Transverse colon (tissue), 4 donors: ENCODE measurements around the gene CACNB2. TPM values are rescaled to one million over a fixed set of nuclear protein-coding genes. Genes with fewer than 3 reads are reported as not detected.

Experiments
- DNase-seq: peaks from one replicate; pipeline ENCODE4 v3.0.0-alpha.2; 2019
- H3K27ac ChIP-seq, 4 donors: fragments of 200-600 bp; sonication (generic); 2 replicates each; pipeline ENCODE4 v1.5.1; 2016 to 2018; ENCODE audit warnings: inconsistent platforms in 4 of 4
- H3K27me3 ChIP-seq: fragments of 200-600 bp; sonication (generic); 2 replicates; pipeline ENCODE4 v1.5.1; 2017; ENCODE audit warnings: inconsistent platforms
- H3K36me3 ChIP-seq, 4 donors: fragments of 200-600 bp; sonication (generic); 2 replicates each; pipeline ENCODE4 v1.5.1; 2017 to 2019; ENCODE audit warnings: inconsistent platforms in 4 of 4
- H3K4me1 ChIP-seq, 4 donors: fragments of 200-600 bp; sonication (generic); 2 replicates each; pipeline ENCODE4 v1.5.1; 2017 to 2020; ENCODE audit warnings: inconsistent platforms in 4 of 4
- H3K4me3 ChIP-seq, 4 donors: fragments of 200-600 bp; sonication (generic); 1 replicate in 1 of 4; 2 replicates in 3 of 4; pipeline versions ENCODE4 v1.5.1 to v1.6.1; 2017 to 2019; ENCODE audit warnings: inconsistent platforms in 4 of 4
- H3K9me3 ChIP-seq, 2 donors: fragments of 200-600 bp; sonication (generic); 2 replicates each; pipeline ENCODE4 v1.5.1; 2017 to 2019; ENCODE audit warnings: inconsistent platforms in 2 of 2
- CTCF ChIP-seq, 5 experiments: fragments of 200-600 bp in 3 of 5; fragments of 450-650 bp in 2 of 5; sonication (generic) in 3 of 5; IDR thresholded peaks; 1 replicate in 2 of 5; 2 replicates in 3 of 5; pipeline ENCODE4 v1.5.1; 2016 to 2017; ENCODE audit warnings: antibody characterized with exemption in 5 of 5, inconsistent platforms in 3 of 5, mild to moderate bottlenecking in 2 of 5, moderate library complexity in 1 of 5
- EP300 ChIP-seq: sonication (generic); formaldehyde crosslinking; IDR thresholded peaks from one replicate; pipeline ENCODE4 v1.6.1; 2017; ENCODE audit warnings: antibody characterized with exemption, low read depth
- POLR2A ChIP-seq: fragments of 450-650 bp; IDR thresholded peaks from one replicate; pipeline ENCODE4 v1.6.1; 2016; ENCODE audit warnings: antibody characterized with exemption, mild to moderate bottlenecking, moderate library complexity
- POLR2AphosphoS5 ChIP-seq, 3 donors: sonication (generic); formaldehyde crosslinking; IDR thresholded peaks; one replicate each; pipeline ENCODE4 v1.6.1; 2016; ENCODE audit warnings: antibody characterized with exemption in 3 of 3
- WGBS, 2 donors: methylation state at CpG; one replicate each; pipeline ENCODE4 v1.1.5; 2018; ENCODE audit warnings: low coverage in 1 of 2; 5-methylcytosine and 5-hydroxymethylcytosine counted together
- in situ Hi-C, 4 donors: fragments of 200-750 bp; cut with MboI; loops; one replicate each; pipeline versions ENCODE4 v1.15.0 to v1.15.1; 2017; ENCODE audit warnings: low sequenced_read_pairs in 3 of 4, low pct_ligation_motif_present in 1 of 4, low pct_unique_long_range_greater_than_20kb in 1 of 4
- intact Hi-C: fragments of 100-400 bp; cut with DNase I; formaldehyde crosslinking; loops from one replicate; pipeline ENCODE4 v1.15.1; 2023; ENCODE audit warnings: low total_unique reads
- total RNA-seq, 4 donors: library from RNA; depleted of rRNA; stranded (reverse); fragments of >200 nt; gene quantifications; one replicate each; pipeline ENCODE4 v1.1.0, GENCODE V29; 2016

CACNB2 gene
- total RNA-seq, 4 donors from 2014 or later: 16.2 to 338 (median 23.7) TPM

DNA sequence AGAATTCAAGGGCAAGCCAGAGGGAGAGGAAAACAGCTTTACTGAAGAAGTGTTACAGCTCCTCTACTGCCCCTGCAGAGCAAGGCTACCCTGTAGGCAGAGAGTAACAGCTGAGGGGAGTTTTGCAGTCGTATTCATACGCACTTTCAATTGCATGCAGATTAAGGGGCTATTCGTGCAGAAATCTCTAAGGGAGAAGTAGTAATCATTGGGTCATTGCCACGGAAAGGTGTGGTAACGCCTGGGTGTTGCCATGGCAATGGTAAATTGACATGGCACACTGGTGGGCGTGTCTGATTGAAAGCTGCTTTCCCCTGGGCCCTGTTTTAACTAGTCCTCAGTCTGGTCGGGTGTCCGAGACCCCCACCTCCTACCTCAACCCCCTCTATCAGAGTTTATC, 284.0 kb downstream of the CACNB2 start:
- Histone ChIP-seq H3K36me3 (no peaks in the 10 kb centered on the region), H3K27me3 (no peaks in the 10 kb centered on the region), H3K4me1 (peaks cover 0 to 5% (median 0%) of the 10 kb centered on the region in 4 donors), H3K9me3 (no peaks in the 10 kb centered on the region), H3K27ac (no peak overlapping the region), H3K4me3 (no peak overlapping the region)
- in situ Hi-C loops (no loop called here), intact Hi-C loops (no loop called here)
- TF ChIP-seq POLR2AphosphoS5 (IDR thresholded peaks at IDR 0.05): no peak
- no peak for TF ChIP-seq POLR2A
- no peak for TF ChIP-seq CTCF (IDR thresholded peaks at IDR 0.05)
- TF ChIP-seq EP300: no peak
- DNase-seq: no peak
- 45 to 50% methylated on average over 5 to 8 of the region's 8 CpGs for WGBS, 2 donors

DNA sequence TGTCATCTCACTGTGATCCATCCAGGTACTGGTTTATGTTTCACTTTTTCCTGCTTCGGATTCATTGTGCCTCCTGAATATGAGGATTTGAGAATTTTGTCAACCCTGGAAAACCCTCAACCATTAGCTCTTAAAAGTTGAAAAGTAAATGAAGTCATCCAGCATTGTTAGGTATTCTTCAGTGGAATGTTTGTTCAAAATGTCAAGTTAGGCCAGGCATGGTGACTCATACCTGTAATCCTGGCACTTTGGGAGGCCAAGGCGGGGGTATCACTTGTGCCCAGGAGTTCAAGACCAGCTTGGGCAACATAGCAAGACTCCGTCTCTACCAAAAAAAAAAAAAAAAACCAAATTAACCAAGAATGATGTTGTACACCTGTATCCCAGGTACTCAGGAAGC, 289.1 kb downstream of the CACNB2 start:
- TF ChIP-seq POLR2A (no peak), CTCF (IDR thresholded peaks at IDR 0.05) (no peak), POLR2AphosphoS5 (IDR thresholded peaks at IDR 0.05) (no peak), EP300 (no peak)
- DNase-seq: no peak
- 76 to 78% methylated on average over 3 of the region's 3 CpGs for WGBS, 2 donors
- in situ Hi-C loops (no loop called here), intact Hi-C loops (no loop called here)
- Histone ChIP-seq H3K27me3 (no peaks in the 10 kb centered on the region), H3K27ac (no peak overlapping the region), H3K4me1 (peaks cover 0 to under 1% (median 0%) of the 10 kb centered on the region in 4 donors), H3K9me3 (no peaks in the 10 kb centered on the region), H3K4me3 (no peak overlapping the region), H3K36me3 (no peaks in the 10 kb centered on the region)

- Histone ChIP-seq H3K4me3 (no peak overlapping the region), H3K4me1 (no peaks in the 10 kb centered on the region), H3K27me3 (no peaks in the 10 kb centered on the region), H3K36me3 (no peaks in the 10 kb centered on the region), H3K9me3 (no peaks in the 10 kb centered on the region), H3K27ac (no peak overlapping the region)
- no peak for DNase-seq
- in situ Hi-C loops: no loop called here
- intact Hi-C loops: no loop called here
- TF ChIP-seq POLR2A (no peak), CTCF (IDR thresholded peaks at IDR 0.05) (no peak), EP300 (no peak), POLR2AphosphoS5 (IDR thresholded peaks at IDR 0.05) (no peak)
- 53 to 65% methylated on average over 1 of the region's 1 CpG for WGBS, 2 donors
These were observed 296.7 kb downstream of the CACNB2 start for GRCh38 chr10:18436902-18437301.

DNA sequence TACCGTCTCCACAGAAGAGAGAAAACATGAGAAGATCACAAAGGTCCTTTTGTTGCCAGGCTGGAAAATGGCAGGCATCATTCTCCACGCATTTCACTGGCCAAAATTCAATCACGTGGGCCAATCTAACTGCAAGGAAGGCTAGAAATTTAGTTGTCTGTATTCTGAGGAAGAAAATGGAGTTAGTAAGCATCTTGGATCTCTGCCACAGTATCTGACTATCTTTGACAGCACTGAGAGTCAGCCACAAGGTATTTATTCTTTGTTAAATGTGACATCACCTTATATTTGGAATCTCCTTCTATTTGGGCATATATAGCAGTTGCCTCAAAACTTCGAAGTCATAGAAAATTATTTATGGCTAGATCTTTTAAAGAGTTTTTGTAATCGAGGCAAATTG, 297.3 kb downstream of the CACNB2 start:
- Histone ChIP-seq H3K4me3 (no peak overlapping the region), H3K4me1 (no peaks in the 10 kb centered on the region), H3K27me3 (no peaks in the 10 kb centered on the region), H3K27ac (no peak overlapping the region), H3K36me3 (no peaks in the 10 kb centered on the region), H3K9me3 (no peaks in the 10 kb centered on the region)
- no peak for DNase-seq
- in situ Hi-C loops: no loop called here
- TF ChIP-seq POLR2AphosphoS5 (IDR thresholded peaks at IDR 0.05): no peak
- no peak for TF ChIP-seq EP300
- TF ChIP-seq POLR2A: no peak
- no peak for TF ChIP-seq CTCF (IDR thresholded peaks at IDR 0.05)
- intact Hi-C loops: no loop called here
- 54 to 66% methylated on average over 3 to 5 of the region's 5 CpGs for WGBS, 2 donors
